Measurements from ENCODE around the gene ANO4. TPM values are rescaled to one million over a fixed set of nuclear protein-coding genes. Genes with fewer than 3 reads are reported as not detected.

ANO4 gene
- total and polyA plus RNA-seq, 2 of the 8 experiments (the other 6 are each of a cell fraction or from before 2014, with no cell fraction given), result 1.1 to 3.4 TPM

- Histone ChIP-seq H4K20me1 (replicated peaks in 1 of 2; ENCODE audit: control insufficient read depth in 1 of 2, insufficient read depth in 2 of 2, low read length in 2 of 2) (no peaks in the 10 kb centered on the region), H3K4me1 (replicated peaks in 1 of 4; ENCODE audit: control insufficient read depth in 3 of 4, insufficient read depth in 4 of 4, low read length in 3 of 4) (peaks cover 0 to 4% (median 3%) of the 10 kb centered on the region in 4 experiments; a peak in 2 of 7 replicates), H2BK12ac (ENCODE audit: low read depth, low read length) (no peak overlapping the region), H3K4ac (replicated peaks; ENCODE audit: insufficient read length, low read depth, low read length) (no peak overlapping the region), H3K4me2 (ENCODE audit: insufficient read depth in 1 of 2, low read depth in 2 of 2, low read length in 2 of 2) (no peak overlapping the region), H3K23me2 (ENCODE audit: low read depth, low read length) (peaks cover 5% of the 10 kb centered on the region; the same call in 1 of the 2 replicates), H3K36me3 (ENCODE audit: control insufficient read depth in 2 of 4, insufficient read depth in 4 of 4, low read length in 3 of 4) (no peaks in the 10 kb centered on the region), H3K18ac (ENCODE audit: extremely low read depth, low read length) (no peak overlapping the region), H3K79me2 (ENCODE audit: control insufficient read depth in 1 of 2, insufficient read depth in 2 of 2, low read length in 2 of 2) (no peaks in the 10 kb centered on the region), H3K27me3 (replicated peaks in 1 of 4; ENCODE audit: control insufficient read depth in 3 of 4, extremely low read depth in 1 of 4, insufficient read depth in 3 of 4, low read length in 3 of 4) (no peaks in the 10 kb centered on the region), H2BK15ac (ENCODE audit: low read length) (no peak overlapping the region), H4K8ac (ENCODE audit: extremely low read depth, insufficient read depth, low read length) (no peak overlapping the region), H3K56ac (replicated peaks; ENCODE audit: insufficient read length, low read depth, low read length) (no peak overlapping the region), H3K9ac (replicated peaks in 1 of 4; ENCODE audit: extremely low read depth in 1 of 4, low read depth in 3 of 4, low read length in 3 of 4) (no peak overlapping the region), H2AK5ac (ENCODE audit: low read depth, low read length) (no peak overlapping the region), H3K4me3 (ENCODE audit: extremely low read depth in 1 of 4, insufficient read depth in 2 of 4, low read depth in 3 of 4, low read length in 4 of 4) (no peak overlapping the region), H2BK20ac (ENCODE audit: low read length) (no peak overlapping the region; the same call in 1 of the 2 replicates), H3K14ac (ENCODE audit: insufficient read length) (no peak overlapping the region), H3K27ac (ENCODE audit: low read depth, low read length) (no peak overlapping the region), H4K91ac (replicated peaks; ENCODE audit: insufficient read length, low read length) (no peak overlapping the region), H2BK120ac (replicated peaks; ENCODE audit: low read depth, low read length) (no peak overlapping the region), H3K79me1 (ENCODE audit: low read depth, low read length) (no peaks in the 10 kb centered on the region), H2AFZ (ENCODE audit: low read length) (no peak overlapping the region), H3K9me3 (ENCODE audit: insufficient read depth in 2 of 2, low read depth in 1 of 2, low read length in 1 of 2) (no peaks in the 10 kb centered on the region), H4K5ac (ENCODE audit: insufficient read length, low read depth, low read length) (no peak overlapping the region), H3K23ac (ENCODE audit: insufficient read length) (no peak overlapping the region), H2BK5ac (ENCODE audit: low read depth, low read length) (no peak overlapping the region)
- DNase-seq (ENCODE audit: low read depth in 1 of 2, low spot score in 2 of 2), result no peak
- ChIA-PET POLR2A (ENCODE audit: partially characterized antibody) (no interaction called here), CTCF (ENCODE audit: partially characterized antibody) (interaction anchor here (1.1 kb wide), 2 partner anchors 18 to 45 kb away, joined by 3 read pairs; no protein-coding TSS in a partner anchor)
- WGBS, 2 experiments (ENCODE audit: extremely low coverage in 1 of 2, insufficient coverage in 1 of 2, insufficient read length in 1 of 2, insufficient replicate concordance in 2 of 2, low coverage in 1 of 2, low lambda C conversion rate in 2 of 2, missing lambda C conversion rate in 1 of 2), result 93% methylated on average over 2 of the region's 2 CpGs; no CpG with 5 or more reads in 1 of the 2 experiments
- peak; percentile 60 for FAIRE-seq
- TF ChIP-seq SUZ12 (IDR thresholded peaks at IDR 0.05; ENCODE audit: low read length), result no peak
- no peak for TF ChIP-seq RXRA (IDR thresholded peaks at IDR 0.05; ENCODE audit: insufficient read depth, low read depth, low read length)
- no peak for TF ChIP-seq POLR2AphosphoS5 (IDR thresholded peaks at IDR 0.05; ENCODE audit: low read depth, low read length)
- TF ChIP-seq CREB1 (IDR thresholded peaks at IDR 0.05), result no peak
- TF ChIP-seq EP300 (IDR thresholded peaks at IDR 0.05; ENCODE audit: borderline replicate concordance in 1 of 2, low read depth in 2 of 2, low read length in 2 of 2), result no peak
- peak in 2 of 3 experiments; percentile 36 to 53; a peak in 2 of 4 replicates for TF ChIP-seq CTCF (IDR thresholded peaks at IDR 0.05; ENCODE audit: control extremely low read depth in 1 of 3, insufficient read depth in 1 of 3, low read depth in 1 of 3, low read length in 3 of 3)
- TF ChIP-seq HDAC6 (IDR thresholded peaks at IDR 0.05; ENCODE audit: low read depth, low read length), result no peak
- TF ChIP-seq RAD21 (IDR thresholded peaks at IDR 0.05 in 1 of 2, conservative IDR thresholded peaks at IDR 0.05 in 1 of 2; ENCODE audit: low read depth in 2 of 2, low read length in 2 of 2), result peak; percentile 26 to 32; a peak in 3 of 4 replicates
- no peak for TF ChIP-seq SP1 (IDR thresholded peaks at IDR 0.05; ENCODE audit: low read depth, low read length)
- TF ChIP-seq GABPA (IDR thresholded peaks at IDR 0.05; ENCODE audit: borderline replicate concordance, insufficient read depth, low read length), result no peak
- TF ChIP-seq POLR2A (IDR thresholded peaks at IDR 0.05; ENCODE audit: control extremely low read depth in 1 of 2, low read depth in 2 of 2, low read length in 2 of 2), result no peak
Observed at GRCh38 chr12:100993916-100994450, 199.4 kb downstream of the ANO4 start.
